GM06990 (cell line): Measurements from ENCODE around the gene TREML1.

Experiments
- DNase-seq: peaks from one replicate; pipeline ENCODE4 v3.0.0-alpha.2; 2011; ENCODE audit not compliant: insufficient read length; ENCODE audit errors: extremely low read depth
- H3K27me3 ChIP-seq: replicated peaks from 2 replicates; pipeline ENCODE4 v1.6.0; 2011; ENCODE audit warnings: low read length; ENCODE audit not compliant: control insufficient read depth, insufficient read depth
- H3K36me3 ChIP-seq: 2 replicates; pipeline ENCODE4 v1.5.1; 2011; ENCODE audit warnings: low read length; ENCODE audit not compliant: control insufficient read depth, insufficient read depth
- H3K4me3 ChIP-seq: replicated peaks from 2 replicates; pipeline ENCODE4 v1.5.1; 2011; ENCODE audit warnings: low read depth, mild to moderate bottlenecking, control low read depth, low read length
- CTCF ChIP-seq: IDR thresholded peaks from 2 replicates; pipeline ENCODE4 v1.5.1; 2011; ENCODE audit warnings: low read length, control low read depth, mild to moderate bottlenecking, inconsistent platforms; ENCODE audit not compliant: insufficient read depth, poor library complexity, severe bottlenecking

TREML1 gene

GRCh38 chr6:41155132-41155805, 1.1 kb upstream of the TREML1 start:
- Histone ChIP-seq H3K27me3 (peaks cover 1% of the 10 kb centered on the region; the same call in 1 of the 2 replicates), H3K4me3 (no peak overlapping the region), H3K36me3 (no peaks in the 10 kb centered on the region)
- no peak for TF ChIP-seq CTCF
- DNase-seq, result no peak

DNA sequence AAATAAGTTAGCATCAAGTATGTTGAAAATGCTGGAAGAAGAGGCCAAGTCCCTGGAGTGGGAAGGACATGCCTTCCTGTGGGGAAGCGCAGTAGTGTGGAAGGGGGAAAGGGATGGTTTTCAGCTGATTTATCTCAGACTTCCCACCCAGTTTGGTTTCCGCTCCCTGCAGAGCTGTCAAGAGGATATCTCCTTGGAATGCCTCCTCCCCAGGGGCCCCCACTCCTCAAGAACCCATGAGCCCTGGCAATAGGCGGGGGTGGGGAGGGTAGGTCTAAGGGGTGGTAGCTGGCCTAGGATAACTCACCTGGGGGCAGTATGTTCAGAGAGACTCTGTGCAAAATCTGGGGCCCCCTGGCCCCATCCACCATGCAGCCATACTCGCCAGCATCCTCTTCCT, 696 bp downstream of the TREML1 start:
- Histone ChIP-seq H3K36me3 (no peaks in the 10 kb centered on the region), H3K4me3 (no peak overlapping the region), H3K27me3 (no peaks in the 10 kb centered on the region)
- no peak for DNase-seq
- no peak for TF ChIP-seq CTCF

DNA sequence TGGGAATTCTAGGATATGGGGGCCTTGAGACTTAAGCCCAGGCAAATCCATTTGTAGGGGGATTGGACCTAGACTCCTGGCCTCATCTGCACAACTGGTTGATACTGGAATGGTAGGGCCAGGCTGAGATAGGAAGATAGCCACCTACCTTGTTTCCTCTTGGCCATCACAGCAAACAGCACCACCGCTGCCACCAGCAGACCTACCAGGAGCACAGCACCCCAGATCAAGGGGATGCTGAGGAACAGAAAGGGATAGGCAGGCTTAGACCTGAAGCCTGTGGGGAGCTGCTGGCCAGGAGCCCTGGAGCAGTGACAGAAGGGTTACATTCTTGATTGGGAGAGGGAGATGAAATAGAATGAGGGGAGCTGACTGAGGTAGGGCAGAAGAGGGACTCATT, 3.5 kb downstream of the TREML1 start:
- peak; percentile 2 for TF ChIP-seq CTCF
- no peak for DNase-seq
- H3K27me3 ChIP-seq, result no peaks in the 10 kb centered on the region
- no peak overlapping the region for H3K4me3 ChIP-seq
- no peaks in the 10 kb centered on the region for H3K36me3 ChIP-seq

GRCh38 chr6:41147917-41148316, 6.2 kb downstream of the TREML1 start:
- DNase-seq, result no peak
- no peak overlapping the region for H3K4me3 ChIP-seq
- H3K27me3 ChIP-seq, result no peaks in the 10 kb centered on the region
- H3K36me3 ChIP-seq, result no peaks in the 10 kb centered on the region
- TF ChIP-seq CTCF, result no peak

DNA sequence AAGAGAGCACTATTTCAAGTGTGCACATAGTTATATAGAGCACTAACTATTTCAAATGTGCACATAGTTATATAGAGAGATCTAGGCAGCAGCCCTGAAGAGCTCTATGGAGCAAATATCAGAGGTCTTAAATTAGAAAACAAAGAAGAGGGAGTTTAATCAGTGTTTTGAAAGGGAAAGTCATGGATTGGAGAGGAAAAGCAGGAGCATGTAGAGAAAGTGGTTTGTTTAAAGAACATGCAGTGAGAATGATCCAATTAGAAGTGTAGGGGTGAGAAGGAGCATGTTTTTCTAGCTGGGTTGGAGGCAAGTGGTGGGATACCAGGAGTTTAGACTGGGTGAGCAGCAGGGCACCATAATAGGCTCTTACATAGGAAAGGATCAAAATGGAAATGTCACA, 17.2 kb downstream of the TREML1 start:
- no peaks in the 10 kb centered on the region for H3K27me3 ChIP-seq

More for the DNA sequence above, 17.2 kb downstream of the TREML1 start:
- TF ChIP-seq CTCF, result no peak
- H3K36me3 ChIP-seq, result no peaks in the 10 kb centered on the region
- no peak overlapping the region for H3K4me3 ChIP-seq
- no peak for DNase-seq
